Stimulated activated naive CD8-positive, alpha-beta T cell treated with anti-CD3 and anti-CD28 coated beads, Interleukin-15, amount 100 ng/mL, for 72 hours (primary cell): Measurements from ENCODE around the gene OVCA2.
A peak's percentile ranks its signal among the peaks of the same experiment; 100 is the strongest.
"Not testable (repeated sequence)": the region's sequence is repeated elsewhere in the genome, so short reads cannot be mapped to it uniquely, and the experiment has no call there.

Source experiments
- ATAC-seq: fragments of 150-1000 bp; cut with Tn5 transposase; 2 replicates; pipeline ENCODE4 v1.10.0; 2021; ENCODE audit warnings: mild to moderate bottlenecking, moderate library complexity
- DNase-seq, 2 donors: peaks; one replicate each; pipeline ENCODE4 v3.0.0; 2021 to 2022
- H3K27ac Mint-ChIP-seq, 2 donors: one replicate each; pipeline ENCODE4 v1.8.0; 2022; ENCODE audit warnings: mild to moderate bottlenecking in 2 of 2, mixed read lengths in 2 of 2, moderate library complexity in 2 of 2
- H3K27me3 Mint-ChIP-seq: one replicate; pipeline ENCODE4 v1.8.0; 2022; ENCODE audit warnings: mixed read lengths
- H3K4me1 Mint-ChIP-seq: one replicate; pipeline ENCODE4 v1.8.0; 2022; ENCODE audit warnings: mild to moderate bottlenecking, mixed read lengths
- H3K4me3 Mint-ChIP-seq, 2 donors: one replicate each; pipeline ENCODE4 v1.8.0; 2022; ENCODE audit warnings: mild to moderate bottlenecking in 2 of 2, mixed read lengths in 2 of 2, moderate library complexity in 1 of 2
- H3K9me3 Mint-ChIP-seq, 2 donors: one replicate each; pipeline ENCODE4 v1.8.0; 2022; ENCODE audit warnings: mixed read lengths in 2 of 2

OVCA2 gene

GRCh38 chr17:2009737-2010136, 32.1 kb upstream of the OVCA2 start:
- H3K27ac Mint-ChIP-seq, result peak overlapping the region in 1 of 2 donors; percentile 13
- no peak for ATAC-seq
- DNase-seq, result no peak
- H3K4me1 Mint-ChIP-seq, result no peaks in the 10 kb centered on the region
- peaks cover 15% of the 10 kb centered on the region for H3K27me3 Mint-ChIP-seq
- no peaks in the 10 kb centered on the region for H3K9me3 Mint-ChIP-seq
- H3K4me3 Mint-ChIP-seq, result no peak overlapping the region

GRCh38 chr17:2011411-2012371, 30.1 kb upstream of the OVCA2 start:
- H3K4me1 Mint-ChIP-seq, result no peaks in the 10 kb centered on the region
- DNase-seq (no peak), ATAC-seq (no peak)
- H3K27me3 Mint-ChIP-seq, result peaks cover 24% of the 10 kb centered on the region
- H3K27ac Mint-ChIP-seq, result no peak overlapping the region
- no peak overlapping the region for H3K4me3 Mint-ChIP-seq
- H3K9me3 Mint-ChIP-seq, result no peaks in the 10 kb centered on the region

- ATAC-seq (no peak), DNase-seq (no peak)
- H3K9me3 Mint-ChIP-seq, result no peaks in the 10 kb centered on the region
- H3K4me3 Mint-ChIP-seq, result no peak overlapping the region
- no peaks in the 10 kb centered on the region for H3K4me1 Mint-ChIP-seq
- H3K27me3 Mint-ChIP-seq, result peaks cover 24% of the 10 kb centered on the region
- peak overlapping the region in 1 of 2 donors; percentile 83 for H3K27ac Mint-ChIP-seq
These were observed 29.3 kb upstream of the OVCA2 start for GRCh38 chr17:2012499-2012898.

DNA sequence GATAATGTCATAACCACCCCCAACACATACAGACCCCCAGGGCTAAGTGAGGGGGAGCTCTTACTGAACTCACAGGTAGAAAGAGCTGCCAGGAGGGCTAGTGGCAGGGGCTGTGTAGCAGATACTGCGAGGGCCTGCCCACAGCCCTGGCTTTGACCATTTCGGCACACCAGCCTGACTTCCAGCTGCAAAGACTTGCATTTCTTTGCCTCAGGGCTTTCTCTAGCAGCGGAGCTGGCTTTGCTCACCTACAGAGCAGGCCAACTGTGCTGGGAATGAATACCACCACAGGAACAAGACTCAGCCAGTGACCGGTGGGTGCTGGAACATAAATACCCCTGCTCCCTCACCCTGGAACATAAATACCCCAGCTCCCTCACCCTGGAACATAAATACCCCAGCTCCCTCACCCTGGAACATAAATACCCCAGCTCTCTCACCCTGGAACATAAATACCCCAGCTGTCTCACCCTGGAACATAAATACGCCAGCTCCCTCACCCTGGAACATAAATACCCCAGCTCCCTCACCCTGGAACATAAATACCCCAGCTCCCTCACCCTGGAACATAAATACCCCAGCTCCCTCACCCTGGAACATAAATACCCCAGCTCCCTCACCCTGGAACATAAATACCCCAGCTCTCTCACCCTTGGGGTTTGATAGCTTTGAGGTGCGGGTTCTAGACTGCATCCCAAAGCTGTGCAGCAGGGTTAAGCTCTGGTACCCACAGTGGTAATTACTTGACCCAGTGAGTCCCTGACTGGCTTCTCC, 28.4 kb upstream of the OVCA2 start:
- not testable (repeated sequence) for H3K4me1 Mint-ChIP-seq, H3K27ac Mint-ChIP-seq
- H3K27me3 Mint-ChIP-seq, result peaks cover 31% of the 10 kb centered on the region

DNA sequence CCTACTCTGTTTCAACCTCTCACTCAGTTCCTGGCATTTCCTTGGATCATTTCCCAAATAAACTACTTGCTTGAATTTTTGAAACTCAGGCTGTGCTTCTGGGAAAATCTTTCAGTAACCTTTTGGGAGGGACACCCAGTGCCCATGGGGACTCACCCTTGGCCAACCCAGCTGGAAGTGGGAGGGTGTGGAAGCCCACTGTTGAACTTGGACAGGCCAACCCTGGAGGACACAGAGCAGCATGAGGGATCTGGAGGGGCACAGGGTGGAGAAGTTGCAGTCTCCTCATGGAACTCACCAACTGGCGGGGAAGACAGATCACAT, 27.9 kb upstream of the OVCA2 start:
- DNase-seq (no peak), ATAC-seq (no peak)
- peaks cover 31% of the 10 kb centered on the region for H3K27me3 Mint-ChIP-seq
- H3K4me3 Mint-ChIP-seq, result no peak overlapping the region
- no peaks in the 10 kb centered on the region for H3K9me3 Mint-ChIP-seq
- H3K4me1 Mint-ChIP-seq, result peaks cover 6% of the 10 kb centered on the region
- H3K27ac Mint-ChIP-seq, result no peak overlapping the region

More for the DNA sequence above, 28.4 kb upstream of the OVCA2 start:
- not testable (repeated sequence) for H3K4me3 Mint-ChIP-seq, H3K9me3 Mint-ChIP-seq, ATAC-seq, DNase-seq

GRCh38 chr17:2015314-2015713, 26.5 kb upstream of the OVCA2 start:
- no peak overlapping the region for H3K27ac Mint-ChIP-seq
- H3K27me3 Mint-ChIP-seq, result peaks cover 31% of the 10 kb centered on the region
- H3K9me3 Mint-ChIP-seq, result no peaks in the 10 kb centered on the region
- H3K4me1 Mint-ChIP-seq, result peaks cover 6% of the 10 kb centered on the region
- DNase-seq, result no peak
- no peak overlapping the region for H3K4me3 Mint-ChIP-seq
- ATAC-seq, result no peak

GRCh38 chr17:2016494-2016893, 25.3 kb upstream of the OVCA2 start:
- Mint-ChIP-seq H3K4me1 (peaks cover 10% of the 10 kb centered on the region), H3K27me3 (peaks cover 26% of the 10 kb centered on the region), H3K4me3 (no peak overlapping the region), H3K9me3 (no peaks in the 10 kb centered on the region), H3K27ac (no peak overlapping the region)
- no peak for DNase-seq
- ATAC-seq, result no peak

- no peak for ATAC-seq
- Mint-ChIP-seq H3K4me3 (no peak overlapping the region), H3K9me3 (no peaks in the 10 kb centered on the region), H3K4me1 (peaks cover 10% of the 10 kb centered on the region), H3K27me3 (peaks cover 24% of the 10 kb centered on the region), H3K27ac (no peak overlapping the region)
- DNase-seq, result no peak
These were observed 24.4 kb upstream of the OVCA2 start for GRCh38 chr17:2017274-2017941.

GRCh38 chr17:2018716-2019510, 22.9 kb upstream of the OVCA2 start:
- H3K27ac Mint-ChIP-seq, result no peak overlapping the region
- H3K4me1 Mint-ChIP-seq, result peaks cover 21% of the 10 kb centered on the region
- DNase-seq (no peak), ATAC-seq (no peak)
- H3K27me3 Mint-ChIP-seq, result peaks cover 24% of the 10 kb centered on the region
- no peak overlapping the region for H3K4me3 Mint-ChIP-seq
- no peaks in the 10 kb centered on the region for H3K9me3 Mint-ChIP-seq

- Mint-ChIP-seq H3K27ac (no peak overlapping the region), H3K4me3 (no peak overlapping the region), H3K9me3 (no peaks in the 10 kb centered on the region)
These were observed 22.1 kb upstream of the OVCA2 start for GRCh38 chr17:2019723-2020122.

GRCh38 chr17:2020721-2021120, 21.1 kb upstream of the OVCA2 start:
- Mint-ChIP-seq H3K27ac (peak overlapping the region in 1 of 2 donors; percentile 33), H3K9me3 (no peaks in the 10 kb centered on the region), H3K4me3 (no peak overlapping the region), H3K27me3 (peaks cover 15% of the 10 kb centered on the region), H3K4me1 (peaks cover 33% of the 10 kb centered on the region)
- DNase-seq, result no peak
- no peak for ATAC-seq

More at GRCh38 chr17:2019723-2020122, 22.1 kb upstream of the OVCA2 start:
- peaks cover 27% of the 10 kb centered on the region for H3K4me1 Mint-ChIP-seq
- DNase-seq, result no peak
- peaks cover 16% of the 10 kb centered on the region for H3K27me3 Mint-ChIP-seq
- no peak for ATAC-seq

DNA sequence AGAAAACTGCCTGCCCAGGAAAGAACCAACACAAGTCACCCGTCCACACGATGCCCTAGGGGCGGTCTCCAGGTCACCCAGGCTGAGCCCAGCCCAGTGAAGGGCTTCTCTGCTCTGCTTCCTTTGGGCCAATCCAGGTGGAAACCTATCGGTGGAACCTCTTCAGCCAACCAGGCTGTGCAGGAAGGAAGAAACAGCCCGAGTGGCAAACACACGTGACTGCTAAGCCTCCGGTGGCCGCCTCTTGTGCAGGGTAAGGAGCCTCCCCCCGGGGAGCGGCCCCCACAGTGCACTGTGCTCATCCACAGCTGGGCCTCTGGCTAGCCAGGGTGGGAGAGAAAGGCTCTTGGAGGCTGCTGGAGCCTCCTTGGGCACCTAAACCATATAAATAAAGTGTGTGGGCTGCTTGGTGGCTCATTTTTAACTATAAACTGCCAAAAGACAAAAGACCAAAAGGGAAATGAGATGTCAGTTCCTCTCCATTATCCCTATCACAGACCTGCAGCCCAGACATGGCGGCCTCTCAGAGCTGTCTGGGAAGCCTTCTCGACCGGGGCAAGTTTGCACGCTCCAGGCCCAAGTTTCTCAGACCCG, 19.1 kb upstream of the OVCA2 start:
- DNase-seq, result no peak
- Mint-ChIP-seq H3K27ac (no peak overlapping the region), H3K9me3 (no peaks in the 10 kb centered on the region), H3K4me1 (peaks cover 46% of the 10 kb centered on the region), H3K4me3 (peak overlapping the region; percentile 39 to 70), H3K27me3 (peaks cover 35% of the 10 kb centered on the region)
- no peak for ATAC-seq

DNA sequence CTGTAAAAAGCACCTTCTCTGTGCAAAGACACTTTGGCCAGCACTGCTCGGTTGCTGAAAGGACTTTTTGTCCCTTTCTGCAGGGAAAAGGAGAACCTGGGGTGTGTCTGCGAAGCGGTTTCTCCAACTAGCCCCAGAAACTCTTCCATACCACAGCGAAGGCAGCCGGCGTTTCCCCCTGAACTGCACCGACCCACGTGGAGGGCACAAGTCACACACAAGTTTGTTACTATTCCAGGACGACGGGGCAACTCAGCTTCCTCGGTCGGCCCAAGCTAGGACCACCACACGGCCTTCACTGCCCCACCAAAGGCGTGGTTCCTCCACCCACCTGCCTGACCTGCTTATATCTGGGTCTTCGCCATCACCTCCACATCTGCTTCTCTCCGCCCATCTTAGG, 18.6 kb upstream of the OVCA2 start:
- H3K9me3 Mint-ChIP-seq, result no peaks in the 10 kb centered on the region
- DNase-seq (no peak), ATAC-seq (no peak)
- peaks cover 50% of the 10 kb centered on the region for H3K4me1 Mint-ChIP-seq
- H3K27me3 Mint-ChIP-seq, result peaks cover 35% of the 10 kb centered on the region
- no peak overlapping the region for H3K27ac Mint-ChIP-seq
- peak overlapping the region; percentile 53 to 70 for H3K4me3 Mint-ChIP-seq

- Mint-ChIP-seq H3K9me3 (no peaks in the 10 kb centered on the region), H3K27ac (peak overlapping the region in 1 of 2 donors; percentile 62), H3K27me3 (peaks cover 40% of the 10 kb centered on the region), H3K4me1 (peaks cover 53% of the 10 kb centered on the region), H3K4me3 (peak overlapping the region; percentile 69 to 78)
- DNase-seq (no peak), ATAC-seq (peak; percentile 45)
These were observed 17.9 kb upstream of the OVCA2 start for GRCh38 chr17:2023692-2024571.
